22Rv1 (cell line): ENCODE data around the gene TNFRSF12A.

Experiments used
- H3K27ac ChIP-seq: fragments of 450-650 bp; 2 replicates; pipeline ENCODE4 v1.5.1; 2017
- ZFX ChIP-seq: fragments of 450-650 bp; IDR thresholded peaks from 2 replicates; pipeline ENCODE4 v1.6.1; 2017; ENCODE audit warnings: antibody characterized with exemption, borderline replicate concordance
- TF ChIP-seq, protein P1 (sequence below): fragments of 450-650 bp; IDR thresholded peaks from 2 replicates; pipeline ENCODE4 v1.5.1; 2017; ENCODE audit warnings: mild to moderate bottlenecking

TNFRSF12A gene

DNA sequence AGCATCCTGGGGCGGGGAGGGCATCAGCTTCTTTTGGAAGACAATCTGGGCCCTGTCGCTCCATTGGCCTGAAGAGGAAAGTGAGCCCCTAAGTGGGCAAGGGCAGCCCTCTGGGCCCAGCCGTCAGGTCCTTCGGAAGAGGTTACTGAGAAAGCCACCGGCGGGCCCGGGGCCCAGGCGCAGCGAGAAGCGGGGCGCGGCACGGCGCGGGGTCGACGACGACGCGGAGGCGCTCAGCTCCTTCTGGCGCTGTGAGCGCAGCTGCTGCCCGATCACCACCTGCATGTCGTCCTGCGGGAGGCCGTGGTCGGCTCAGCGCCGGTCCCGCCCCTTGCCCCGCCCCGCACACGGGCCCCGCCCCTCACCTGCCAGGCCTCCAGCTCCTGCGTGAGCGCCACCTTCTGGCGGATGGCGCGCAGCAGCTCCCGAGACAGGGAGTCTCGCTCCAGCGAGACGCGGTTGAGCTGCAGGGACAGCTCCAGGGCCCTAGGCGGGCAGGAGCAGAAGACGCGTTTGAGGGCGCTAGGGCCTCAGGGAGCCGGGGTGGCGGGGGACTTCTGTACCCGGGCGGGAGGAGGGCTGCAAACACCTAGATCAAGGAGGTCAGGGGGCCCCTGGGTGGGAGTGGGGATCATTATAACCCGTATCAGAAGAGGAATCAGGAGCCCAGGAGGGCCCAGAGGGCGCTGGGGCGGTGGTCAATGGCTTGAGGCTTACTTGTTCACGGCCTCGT is 8.0 kb downstream of the TNFRSF12A start:
- H3K27ac ChIP-seq, result peak overlapping the region; percentile 70
- TF ChIP-seq, protein P1, sequence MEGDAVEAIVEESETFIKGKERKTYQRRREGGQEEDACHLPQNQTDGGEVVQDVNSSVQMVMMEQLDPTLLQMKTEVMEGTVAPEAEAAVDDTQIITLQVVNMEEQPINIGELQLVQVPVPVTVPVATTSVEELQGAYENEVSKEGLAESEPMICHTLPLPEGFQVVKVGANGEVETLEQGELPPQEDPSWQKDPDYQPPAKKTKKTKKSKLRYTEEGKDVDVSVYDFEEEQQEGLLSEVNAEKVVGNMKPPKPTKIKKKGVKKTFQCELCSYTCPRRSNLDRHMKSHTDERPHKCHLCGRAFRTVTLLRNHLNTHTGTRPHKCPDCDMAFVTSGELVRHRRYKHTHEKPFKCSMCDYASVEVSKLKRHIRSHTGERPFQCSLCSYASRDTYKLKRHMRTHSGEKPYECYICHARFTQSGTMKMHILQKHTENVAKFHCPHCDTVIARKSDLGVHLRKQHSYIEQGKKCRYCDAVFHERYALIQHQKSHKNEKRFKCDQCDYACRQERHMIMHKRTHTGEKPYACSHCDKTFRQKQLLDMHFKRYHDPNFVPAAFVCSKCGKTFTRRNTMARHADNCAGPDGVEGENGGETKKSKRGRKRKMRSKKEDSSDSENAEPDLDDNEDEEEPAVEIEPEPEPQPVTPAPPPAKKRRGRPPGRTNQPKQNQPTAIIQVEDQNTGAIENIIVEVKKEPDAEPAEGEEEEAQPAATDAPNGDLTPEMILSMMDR, result peak; percentile 96
- no peak for TF ChIP-seq ZFX

DNA sequence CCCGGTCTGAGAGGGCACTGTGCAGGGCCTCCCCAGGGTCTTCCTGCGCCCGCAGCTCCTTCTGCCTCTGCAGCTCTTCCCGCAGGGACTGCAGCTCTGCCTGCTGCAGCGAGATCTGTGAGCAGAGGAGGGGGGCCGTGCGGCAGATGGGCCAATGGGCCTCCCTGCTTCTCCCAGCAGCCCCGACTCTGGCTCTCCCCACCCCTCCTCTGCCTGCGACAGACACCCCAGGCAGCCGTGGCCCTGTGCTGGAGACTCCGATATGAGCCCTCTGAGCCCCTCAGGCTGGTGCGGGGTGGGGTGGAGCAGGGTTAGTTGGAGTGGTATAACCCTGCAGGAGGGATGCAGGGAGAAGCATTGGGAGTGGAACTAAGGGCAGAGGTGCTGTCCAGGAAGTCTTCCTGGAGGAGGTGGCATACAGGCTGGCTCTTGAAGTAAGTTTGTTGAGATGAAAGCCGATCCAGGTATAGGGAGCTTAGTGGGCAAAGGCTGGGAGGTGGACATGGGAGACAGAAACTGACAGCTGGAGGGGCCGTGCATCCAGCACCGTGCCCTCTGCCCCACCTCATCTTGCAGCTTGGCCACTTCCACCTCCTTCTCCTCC is 8.7 kb downstream of the TNFRSF12A start:
- H3K27ac ChIP-seq, result peak overlapping the region; percentile 70; the same call in 1 of the 2 replicates
- no peak for TF ChIP-seq ZFX
- TF ChIP-seq, protein P1, result no peak

DNA sequence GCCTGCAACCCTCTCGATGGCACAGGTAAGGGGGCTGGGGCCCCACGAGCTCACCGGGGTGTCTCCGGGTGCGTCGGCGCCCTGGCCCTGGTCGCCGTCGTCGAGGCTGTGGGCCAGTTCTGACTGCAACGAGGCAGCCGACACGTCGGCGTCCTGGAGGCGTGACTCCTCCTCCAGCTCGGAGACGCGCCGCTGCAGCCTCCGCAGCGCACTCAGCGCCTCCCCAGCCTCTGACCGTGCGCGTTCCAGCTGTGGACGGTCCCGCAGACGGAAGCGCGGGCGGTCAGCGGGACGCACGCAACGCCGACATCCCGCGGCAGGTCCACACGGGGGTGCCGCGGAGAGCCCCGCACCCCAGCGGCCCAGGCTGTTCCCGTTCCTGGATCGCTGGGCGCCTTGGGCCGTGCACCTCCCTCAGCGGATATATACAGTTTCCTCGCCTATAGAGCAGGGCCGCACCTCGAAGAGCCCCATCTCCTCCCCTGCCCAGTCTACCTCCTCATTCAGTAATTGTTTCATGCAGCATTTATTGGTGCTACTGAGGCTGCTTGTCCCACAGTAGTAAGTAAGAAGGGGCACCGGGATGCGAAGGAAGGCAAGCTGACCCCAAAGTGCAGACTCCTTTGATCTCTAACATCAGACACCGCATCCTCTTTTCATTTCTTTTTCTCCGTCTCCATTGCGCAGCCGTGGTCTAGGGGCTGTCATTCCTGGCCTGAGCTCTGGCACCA is 9.5 kb downstream of the TNFRSF12A start:
- H3K27ac ChIP-seq, result no peak overlapping the region
- TF ChIP-seq, protein P1, result no peak
- no peak for TF ChIP-seq ZFX

DNA sequence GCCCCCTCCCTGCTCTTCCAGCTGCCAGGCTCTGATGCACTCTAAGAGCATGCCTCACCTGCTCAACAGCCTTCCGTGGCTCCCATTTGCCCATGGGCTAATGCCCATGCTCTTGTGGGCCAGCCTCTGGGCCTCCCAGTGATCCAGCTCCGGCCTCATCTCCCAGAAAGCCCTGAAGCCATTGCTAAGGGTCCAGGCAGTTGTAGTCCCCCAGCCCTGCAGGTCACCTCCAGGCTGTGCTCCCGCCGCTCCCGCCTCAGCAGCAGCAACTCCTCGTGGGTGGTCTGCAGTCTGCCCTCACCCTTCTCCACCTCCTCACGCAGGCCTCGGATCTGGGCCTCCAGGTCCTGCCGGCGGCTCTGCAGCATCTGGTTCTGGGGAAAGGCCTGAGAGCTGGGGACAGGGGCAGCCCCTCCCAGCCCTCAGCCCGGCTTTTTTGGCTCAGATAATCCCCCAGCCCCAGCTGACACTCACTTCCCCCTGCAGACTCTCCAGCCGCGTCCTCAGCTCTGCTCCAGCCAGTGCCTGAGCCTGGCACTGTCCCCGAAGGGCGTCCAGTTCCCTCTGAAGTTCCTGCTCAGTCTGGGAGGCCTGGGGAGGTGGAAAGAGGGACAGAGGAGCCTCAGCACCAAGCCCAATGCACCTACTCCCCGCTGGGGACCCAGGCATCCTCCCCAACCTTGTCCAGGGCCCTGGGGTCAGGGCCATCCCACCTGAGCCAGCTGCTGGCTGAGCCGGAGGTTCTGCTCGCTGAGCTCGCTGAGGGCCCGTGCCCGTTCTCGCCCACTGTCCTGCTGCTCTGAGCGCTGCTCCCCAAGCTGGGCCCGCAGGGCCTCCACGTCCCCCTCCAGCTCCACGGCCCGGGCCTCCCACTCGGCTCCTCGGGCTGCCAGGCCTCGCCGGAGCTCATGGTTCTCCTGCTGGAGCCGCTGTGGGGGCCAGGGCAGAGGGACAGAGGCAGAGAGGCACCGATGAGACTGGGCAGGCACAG is 10.3 kb downstream of the TNFRSF12A start:
- H3K27ac ChIP-seq, result no peak overlapping the region
- no peak for TF ChIP-seq ZFX
- TF ChIP-seq, protein P1, result no peak

DNA sequence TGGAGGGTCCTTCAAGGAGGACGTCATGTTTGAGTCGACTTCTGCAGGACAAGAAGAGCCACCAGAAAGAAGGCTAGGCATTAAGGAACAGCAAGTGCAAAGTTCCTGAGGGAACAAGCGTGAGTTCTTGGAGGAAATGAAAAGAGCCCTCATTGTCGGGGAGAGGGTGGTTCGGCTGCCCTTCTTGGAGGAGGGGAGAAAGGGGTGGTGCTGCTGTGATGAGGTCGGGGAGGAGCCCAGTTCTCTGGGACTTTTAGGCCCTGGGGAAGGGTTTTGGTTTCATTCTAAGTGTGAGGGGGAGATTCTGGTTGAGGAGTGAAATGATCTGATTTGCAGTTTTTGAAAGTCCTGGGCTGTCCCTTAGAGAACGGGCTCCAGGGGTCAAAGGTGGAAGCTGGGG is 12.5 kb downstream of the TNFRSF12A start:
- TF ChIP-seq ZFX, result no peak
- TF ChIP-seq, protein P1, result no peak

DNA sequence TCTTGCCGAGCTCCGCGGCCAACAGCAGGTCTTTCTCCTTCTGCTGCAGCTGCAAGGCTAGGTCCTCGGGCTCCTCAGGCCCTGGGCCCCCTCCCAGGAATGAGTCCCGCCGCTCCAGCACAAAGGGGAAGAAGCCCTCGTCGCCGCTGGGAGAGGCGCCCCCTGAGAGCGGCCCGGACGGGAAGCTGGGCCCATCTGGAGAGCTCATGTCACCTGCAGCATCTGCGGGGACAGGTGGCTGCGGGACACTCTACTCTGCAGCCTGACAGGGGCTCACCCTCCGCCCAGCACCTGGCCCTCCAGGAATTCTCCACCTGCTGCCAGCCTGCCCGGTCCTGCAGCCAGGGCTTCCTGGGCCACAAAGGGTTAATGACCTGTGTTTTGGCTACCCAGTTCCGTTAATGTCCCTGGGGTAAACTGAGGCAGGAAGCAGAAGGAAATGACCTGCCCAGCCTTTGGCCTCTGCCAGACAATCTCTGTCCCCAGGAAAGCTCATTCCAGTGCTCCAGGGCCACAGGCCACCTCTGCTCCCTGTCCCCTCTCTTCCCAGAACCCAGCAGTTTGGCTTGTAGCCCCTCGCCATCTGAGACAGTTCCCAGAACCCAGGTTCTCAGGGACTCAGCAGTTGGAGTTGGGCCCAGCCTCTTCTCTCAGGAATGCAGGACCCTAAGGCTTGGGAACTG is 15.3 kb downstream of the TNFRSF12A start:
- TF ChIP-seq, protein P1, result no peak
- no peak for TF ChIP-seq ZFX
- H3K27ac ChIP-seq, result no peak overlapping the region

More for the DNA sequence above, 12.5 kb downstream of the TNFRSF12A start:
- no peak overlapping the region for H3K27ac ChIP-seq
